ENCODE results near the gene PTH2R.
A peak's percentile ranks its signal among the peaks of the same experiment; 100 is the strongest.
"Not testable (repeated sequence)": the region's sequence is repeated elsewhere in the genome, so short reads cannot be mapped to it uniquely, and the experiment has no call there.

The PTH2R gene

DNA sequence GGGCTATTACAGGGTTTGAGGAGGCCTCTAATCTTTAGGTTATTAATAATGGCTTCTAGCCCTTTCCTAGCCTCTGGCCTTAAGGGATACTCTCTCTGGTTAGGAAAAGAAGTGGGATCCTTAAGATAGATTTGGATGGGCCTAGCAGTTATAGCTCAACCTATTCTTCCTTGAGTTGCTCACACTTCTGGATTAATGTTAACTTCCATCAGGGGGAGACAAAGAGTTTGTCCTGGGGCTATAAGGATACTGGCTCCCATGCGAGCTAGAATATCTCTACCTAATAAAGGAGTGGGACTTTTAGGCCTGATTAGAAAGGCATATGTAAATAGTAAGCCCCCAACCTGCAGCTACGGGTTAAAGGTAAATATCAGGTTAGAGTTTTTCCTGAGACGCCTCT is 14.3 kb upstream of the PTH2R start:
- DNase-seq (ENCODE audit: low spot score), result no peak

DNA sequence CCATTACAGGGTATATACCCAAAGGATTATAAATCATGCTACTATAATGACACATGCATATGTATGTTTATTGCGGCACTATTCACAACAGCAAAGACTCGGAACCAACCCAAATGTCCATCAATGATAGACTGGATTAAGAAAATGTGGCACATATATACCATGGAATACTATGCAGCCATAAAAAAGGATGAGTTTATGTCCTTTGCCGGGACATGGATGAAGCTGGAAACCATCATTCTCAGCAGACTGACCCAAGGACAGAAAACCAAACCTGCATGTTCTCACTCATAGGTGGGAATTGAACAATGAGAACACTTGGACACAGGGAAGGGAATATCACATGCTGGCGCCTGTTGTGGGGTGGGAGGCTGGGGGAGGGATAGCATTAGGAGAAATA is 9.8 kb upstream of the PTH2R start:
- not testable (repeated sequence) for DNase-seq (ENCODE audit: low spot score)

DNA sequence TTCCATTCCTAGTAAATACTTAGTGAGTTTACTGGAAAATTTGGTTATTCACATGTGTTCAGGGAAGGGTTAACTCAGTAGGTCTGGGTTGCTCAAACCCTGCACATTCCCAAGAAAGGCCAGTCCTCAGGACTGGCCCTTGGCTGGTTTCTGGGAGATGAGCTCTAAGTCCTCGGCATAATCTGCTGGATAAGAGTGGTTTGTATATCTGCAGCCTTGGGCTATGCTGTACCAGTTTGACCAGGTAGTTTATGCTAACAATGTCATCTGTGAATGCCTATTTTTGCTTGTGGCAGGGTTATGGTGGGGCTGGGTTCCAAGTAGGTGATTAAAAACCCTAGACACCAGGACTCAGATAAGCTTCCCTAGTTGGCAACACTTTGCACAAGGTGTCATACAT is 7.4 kb upstream of the PTH2R start:
- no peak for DNase-seq (ENCODE audit: low spot score)

DNA sequence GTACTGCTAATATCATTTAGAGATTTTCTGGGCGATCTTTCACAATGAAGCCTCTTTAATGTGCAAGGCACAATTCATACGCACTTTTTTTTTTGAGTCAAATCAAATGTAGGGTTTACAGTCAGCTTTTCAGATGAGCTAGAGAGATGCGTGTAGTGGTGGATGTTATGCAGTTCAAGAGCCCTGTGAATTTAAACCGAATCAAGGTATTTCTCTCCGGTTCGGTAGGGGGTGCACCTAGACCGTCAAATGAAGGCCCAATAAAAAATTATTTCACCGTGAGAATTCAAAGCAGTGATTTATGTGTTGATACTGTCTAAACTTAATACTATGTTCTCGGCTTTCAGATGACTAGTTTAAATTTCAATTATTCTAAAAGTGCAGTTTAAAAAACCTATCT is 1.1 kb downstream of the PTH2R start:
- peak; percentile 27 for DNase-seq (ENCODE audit: low spot score)

DNA sequence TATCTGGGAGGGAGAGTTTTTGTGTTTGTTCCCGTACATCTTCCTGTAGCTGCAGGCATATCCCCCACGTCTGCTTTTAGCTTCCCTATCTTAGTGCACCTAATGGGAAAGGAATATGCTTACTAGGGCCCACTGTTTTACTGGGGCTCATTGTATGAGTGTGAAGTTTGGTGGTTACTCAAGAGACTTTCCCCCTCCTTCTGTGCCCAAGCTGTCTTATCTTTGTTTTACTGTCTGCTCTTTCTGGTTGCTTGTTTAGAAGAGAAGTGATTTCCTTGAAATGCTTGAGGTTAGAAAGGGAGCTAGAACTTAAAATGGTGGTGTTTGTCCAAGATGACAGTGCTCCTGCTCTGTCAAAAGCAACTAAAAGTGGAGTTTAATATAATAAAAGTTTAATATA is 7.3 kb downstream of the PTH2R start:
- no peak for DNase-seq (ENCODE audit: low spot score)

DNA sequence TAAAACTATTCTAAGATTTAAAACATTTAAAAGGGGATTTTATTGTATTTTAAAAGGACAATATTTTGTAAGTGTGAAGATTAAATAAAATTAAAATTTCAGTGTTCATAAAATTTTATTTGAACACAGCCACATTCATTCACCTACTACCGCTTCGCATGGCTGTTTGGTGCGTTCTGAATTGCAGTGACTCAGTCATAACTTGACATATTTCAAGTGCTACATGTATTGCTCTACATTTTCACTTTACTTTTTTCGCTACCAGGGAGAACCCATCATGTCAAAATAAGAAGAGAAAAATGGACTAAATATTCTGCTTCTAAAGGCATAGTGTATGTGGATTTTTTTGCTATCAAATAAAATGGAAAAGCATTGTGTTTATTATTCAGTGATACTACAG is 8.7 kb downstream of the PTH2R start:
- peak; percentile 50 for DNase-seq (ENCODE audit: low spot score)

DNA sequence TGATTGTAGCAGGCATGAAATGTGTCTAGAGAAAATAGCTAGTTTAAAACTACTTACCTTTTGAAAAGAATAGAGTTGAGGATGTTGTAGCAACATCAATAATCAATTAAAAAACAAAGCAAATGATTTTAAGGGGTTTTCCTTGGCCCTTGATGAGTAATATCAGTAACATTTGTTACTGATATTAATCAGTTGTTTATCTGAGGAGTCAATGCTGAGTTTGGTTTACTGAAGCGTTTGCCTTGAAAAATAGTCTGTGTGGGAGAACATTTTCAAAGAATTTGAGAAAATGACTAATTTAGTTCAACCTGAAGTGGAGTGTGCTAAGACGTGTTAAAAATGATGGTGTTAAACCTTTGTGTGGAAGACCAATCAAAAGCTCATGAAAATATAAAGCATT is 9.3 kb downstream of the PTH2R start:
- DNase-seq (ENCODE audit: low spot score), result peak; percentile 69

DNA sequence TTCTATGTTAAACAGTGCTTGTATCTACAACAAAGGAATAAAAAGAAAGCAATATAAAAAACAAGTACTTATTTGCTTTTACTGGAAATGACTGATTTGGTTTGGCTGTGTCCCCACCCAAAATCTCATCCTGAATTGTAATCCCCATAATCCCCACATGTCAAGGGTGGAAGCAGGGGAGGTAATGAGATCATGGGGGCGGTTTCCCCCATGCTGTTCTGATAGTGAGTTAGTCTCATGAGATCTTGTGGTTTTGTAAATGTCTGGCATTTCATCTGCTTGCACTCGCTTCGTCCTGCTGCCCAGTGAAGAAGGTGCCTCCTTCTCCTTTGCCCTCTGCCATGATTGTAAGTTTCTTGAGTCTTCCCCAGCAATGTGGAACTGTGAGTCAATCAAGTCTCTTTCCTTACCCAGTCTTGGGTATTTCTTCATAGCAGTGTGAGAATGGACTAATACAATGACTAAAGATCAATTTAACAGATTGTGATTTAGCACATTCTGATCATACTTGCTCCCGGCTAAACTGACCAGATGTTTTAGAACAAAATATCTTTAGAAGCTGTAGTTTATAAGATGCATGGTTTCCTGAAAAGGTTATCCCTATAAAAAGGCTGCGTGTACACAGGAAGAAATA is 19.9 kb downstream of the PTH2R start:
- no peak for DNase-seq (ENCODE audit: low spot score)

DNA sequence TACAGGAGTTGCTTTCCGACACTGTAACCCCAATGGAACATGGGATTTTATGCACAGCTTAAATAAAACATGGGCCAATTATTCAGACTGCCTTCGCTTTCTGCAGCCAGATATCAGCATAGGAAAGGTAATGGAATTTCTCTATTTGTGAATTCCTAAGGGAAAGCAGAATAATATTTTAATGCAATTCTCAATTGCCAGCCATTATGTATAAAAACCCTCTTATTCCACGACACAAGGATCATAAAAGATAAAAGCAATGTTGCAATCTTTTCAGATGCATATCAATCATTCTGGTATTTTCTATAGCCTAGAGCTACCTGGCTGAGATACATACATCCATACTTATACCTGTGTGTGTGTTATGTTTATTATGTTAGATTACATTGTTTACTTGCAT is 31.2 kb downstream of the PTH2R start:
- no peak for DNase-seq (ENCODE audit: low spot score)

DNA sequence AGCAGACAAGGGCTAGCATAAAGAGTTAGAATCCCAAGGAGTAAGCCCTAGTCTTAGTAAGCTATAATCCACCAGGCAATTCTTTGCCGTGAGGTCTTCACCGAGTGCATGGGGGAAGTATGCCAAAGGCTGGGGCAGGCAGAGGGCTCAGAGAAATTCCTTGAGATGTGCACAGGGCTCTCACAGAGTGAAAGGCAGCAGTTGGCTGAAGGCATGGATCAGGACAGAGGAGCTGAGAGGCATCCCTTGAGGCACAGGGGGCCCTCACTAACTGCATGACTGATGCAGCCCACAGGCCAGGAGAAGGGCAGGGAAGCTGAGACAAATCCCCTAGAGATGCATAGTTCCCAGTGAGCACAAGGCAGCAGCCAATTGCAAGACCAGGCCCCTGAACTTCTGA is 34.1 kb downstream of the PTH2R start:
- no peak for DNase-seq (ENCODE audit: low spot score)

DNA sequence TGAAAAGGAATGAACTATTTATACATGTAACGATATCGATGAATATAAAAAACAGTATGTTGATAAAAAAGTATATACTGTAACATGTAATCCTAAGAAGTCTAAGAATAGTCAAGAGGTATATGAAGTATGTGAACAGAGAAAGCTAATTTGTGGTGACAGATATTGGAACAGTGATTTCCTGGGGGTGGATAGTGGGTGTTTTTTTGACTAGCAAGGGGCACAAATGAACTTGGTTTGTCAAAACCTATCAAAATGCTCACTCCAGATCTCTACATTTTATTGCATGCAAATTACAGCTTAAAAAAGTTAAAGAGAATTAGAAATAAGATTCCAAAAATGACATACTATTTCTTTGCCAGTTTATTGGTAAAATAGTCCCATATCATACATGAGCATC is 35.4 kb downstream of the PTH2R start:
- DNase-seq (ENCODE audit: low spot score), result no peak

DNA sequence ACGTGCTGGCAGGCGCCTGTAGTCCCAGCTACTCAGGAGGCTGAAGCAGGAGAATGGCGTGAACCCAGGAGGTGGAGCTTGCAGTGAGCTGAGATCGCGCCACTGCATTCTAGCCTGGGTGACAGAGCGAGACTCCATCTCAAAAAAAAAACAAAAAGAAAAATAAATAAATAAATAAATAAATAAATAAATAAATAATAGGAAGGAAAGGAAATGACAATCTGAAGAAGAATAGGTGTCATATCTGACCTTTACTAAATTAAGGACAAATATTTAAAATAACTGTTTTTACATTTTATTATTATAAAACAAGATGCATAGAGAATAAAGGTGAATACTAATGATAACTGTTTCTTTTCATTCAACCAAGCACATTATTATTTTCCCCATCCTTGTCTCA is 40.9 kb downstream of the PTH2R start:
- DNase-seq (ENCODE audit: low spot score), result not testable (repeated sequence)

DNA sequence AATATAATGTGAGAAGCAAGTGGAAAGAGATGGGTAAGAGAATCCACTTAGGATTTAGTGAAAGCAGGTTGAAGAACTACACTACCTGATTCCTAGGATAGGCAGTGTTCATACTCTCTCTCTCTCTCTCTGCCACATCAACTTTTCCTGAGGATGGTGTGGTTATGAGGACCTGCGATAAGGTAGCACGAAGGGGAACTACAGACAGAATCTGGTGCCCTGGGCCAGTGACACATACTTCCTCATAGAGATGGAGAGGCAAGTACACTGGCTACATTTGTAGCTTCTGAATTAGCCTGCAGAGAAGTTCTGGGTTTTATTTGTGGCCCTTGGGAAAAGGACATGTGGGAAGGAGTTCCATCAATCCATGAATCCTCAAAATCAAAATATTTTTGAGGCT is 44.5 kb downstream of the PTH2R start:
- no peak for DNase-seq (ENCODE audit: low spot score)

DNA sequence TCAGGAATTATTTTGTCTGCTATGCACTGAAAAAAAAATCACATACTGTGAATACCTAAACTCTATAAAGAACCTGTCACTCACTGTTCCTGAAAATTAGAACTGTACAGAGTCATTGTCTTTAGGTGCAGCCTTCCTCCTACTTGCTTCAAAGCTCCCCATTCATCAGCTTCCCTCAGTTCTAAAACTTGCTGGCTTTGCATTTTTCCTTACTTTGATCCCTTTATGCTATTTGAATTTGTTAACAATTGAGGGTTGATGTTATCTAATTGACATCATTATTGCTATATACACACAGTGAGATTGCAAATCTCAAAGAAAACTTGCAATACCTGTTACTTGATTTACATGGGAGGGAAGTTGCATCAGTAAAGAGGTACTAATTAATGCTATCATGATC is 48.3 kb downstream of the PTH2R start:
- no peak for DNase-seq (ENCODE audit: low spot score)

DNA sequence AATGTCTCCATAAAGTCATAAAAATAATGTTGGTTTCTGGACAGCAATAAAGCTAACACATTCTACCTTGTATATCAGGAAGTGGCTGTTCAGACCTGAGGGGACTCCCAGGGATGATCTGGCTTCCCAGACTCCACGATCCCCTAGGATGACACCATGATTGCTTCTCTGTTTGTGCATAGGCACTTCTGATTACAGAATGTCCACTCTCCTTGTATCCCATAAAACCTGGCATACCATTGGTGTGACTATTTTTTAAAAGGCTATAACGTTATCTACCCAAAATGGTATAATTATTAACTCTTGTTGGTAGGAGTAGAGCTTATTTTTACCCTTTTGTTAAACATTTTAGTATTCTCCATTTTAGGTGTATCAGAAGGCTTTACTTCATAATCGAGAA is 57.1 kb downstream of the PTH2R start:
- no peak for DNase-seq (ENCODE audit: low spot score)

DNA sequence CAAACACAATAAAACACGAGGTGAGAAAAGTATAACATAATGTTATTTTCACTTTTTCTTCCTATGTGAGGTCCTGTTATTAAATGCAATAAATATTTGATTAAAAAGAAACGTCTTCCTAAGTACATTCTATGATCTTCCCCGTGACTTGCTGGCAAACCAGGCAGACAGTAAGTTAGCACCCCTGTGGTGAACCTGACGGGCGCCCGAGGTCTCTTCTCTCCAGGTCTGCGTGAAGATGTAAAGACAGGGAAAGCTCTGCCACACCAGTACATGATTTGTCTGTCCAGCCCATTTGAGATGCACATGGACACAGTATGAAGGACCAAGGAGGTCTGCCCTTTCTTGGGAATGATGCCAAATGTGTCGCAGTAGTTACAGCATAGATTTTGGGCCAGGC is 57.6 kb downstream of the PTH2R start:
- DNase-seq (ENCODE audit: low spot score), result no peak

DNA sequence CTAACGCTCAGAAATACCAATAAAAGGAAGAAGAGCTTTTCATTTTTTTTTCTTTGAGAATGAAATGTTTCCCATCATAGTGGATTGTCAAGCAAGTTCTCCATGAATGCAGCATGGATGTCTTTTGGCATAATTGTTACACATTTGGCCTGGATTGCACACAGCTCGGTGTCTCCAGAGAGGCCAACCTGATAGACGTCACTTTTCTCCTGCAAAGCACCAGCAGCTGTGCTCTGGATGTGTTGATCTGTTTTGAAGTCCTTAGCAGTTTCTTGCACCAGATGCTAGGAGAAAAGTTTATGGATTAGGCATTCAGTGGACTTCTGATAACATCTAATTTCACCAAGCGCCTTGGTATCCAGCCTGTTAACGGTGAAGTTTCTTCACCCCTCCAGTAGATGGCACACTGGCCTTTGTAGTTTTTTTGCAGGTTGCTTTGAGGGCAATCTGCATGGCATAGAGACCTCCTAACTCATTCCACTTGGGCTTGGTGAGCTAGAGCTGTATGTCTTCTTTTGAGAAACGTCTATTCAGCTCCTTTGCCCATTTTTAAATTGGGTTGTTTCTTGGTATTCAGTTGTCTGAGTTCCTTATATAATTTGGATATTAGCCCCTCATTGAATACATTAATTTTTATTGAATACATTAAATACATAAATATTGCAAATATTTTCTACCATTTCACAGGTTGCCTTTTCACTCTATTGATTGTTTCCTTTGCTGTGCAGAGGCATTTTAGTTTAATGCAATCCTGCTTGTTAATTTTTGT is 59.7 kb downstream of the PTH2R start:
- DNase-seq (ENCODE audit: low spot score), result peak; percentile 53

DNA sequence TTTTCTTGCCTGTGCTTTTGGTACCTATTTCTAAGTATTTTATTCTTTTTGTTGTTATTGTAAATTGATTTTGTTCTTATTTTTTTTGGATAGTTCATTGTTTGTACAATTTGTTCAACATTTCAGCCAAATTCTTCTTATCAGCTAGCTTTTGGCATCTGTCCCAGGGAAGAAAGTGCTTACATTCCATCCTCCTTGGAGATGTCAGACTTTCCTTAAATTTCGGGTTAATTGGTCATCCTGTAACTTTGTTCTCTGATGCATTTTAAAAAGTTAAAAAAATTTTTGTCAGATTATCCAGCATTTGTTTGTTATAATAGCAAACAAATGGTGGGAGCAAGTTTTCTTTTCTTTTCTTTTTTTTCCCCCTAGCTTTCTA is 60.3 kb downstream of the PTH2R start:
- DNase-seq (ENCODE audit: low spot score), result no peak

DNA sequence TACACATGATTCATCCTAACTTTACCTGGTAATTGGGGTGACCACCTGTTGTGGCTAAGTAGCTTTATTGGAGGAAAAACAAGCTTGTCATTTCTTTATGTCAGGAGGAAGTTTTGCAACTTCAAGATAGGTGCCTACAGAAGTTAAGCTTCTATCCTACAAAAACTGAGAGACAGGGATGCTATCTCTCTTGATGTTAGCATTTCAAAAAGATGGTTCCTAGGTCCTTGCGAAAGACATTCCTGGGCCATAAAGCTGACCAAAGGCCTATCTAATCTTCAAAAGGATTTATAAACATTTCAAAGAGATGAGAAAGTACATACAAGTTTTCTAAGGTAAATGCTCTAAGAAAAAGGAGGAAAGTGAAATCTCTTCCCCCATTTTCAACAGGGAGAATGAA is 61.0 kb downstream of the PTH2R start:
- DNase-seq (ENCODE audit: low spot score), result no peak

DNA sequence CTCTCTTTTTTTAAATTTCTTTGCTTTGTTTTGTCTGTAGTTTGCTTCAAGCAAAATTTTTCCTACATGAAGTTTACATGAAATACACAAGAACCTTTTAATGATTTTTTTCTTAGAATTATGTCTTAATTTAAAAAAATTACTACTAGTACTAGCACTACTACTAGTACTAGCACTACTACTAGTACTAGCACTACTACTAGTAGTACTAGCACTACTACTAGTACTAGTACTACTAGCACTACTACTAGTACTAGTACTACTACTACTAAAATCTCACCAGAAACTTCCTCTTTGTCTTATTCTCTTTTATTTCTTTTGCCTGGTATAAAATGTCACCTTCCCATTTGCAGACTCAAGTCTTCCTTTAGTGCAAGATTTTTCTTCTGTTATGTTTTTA is 71.1 kb downstream of the PTH2R start:
- DNase-seq (ENCODE audit: low spot score), result no peak

DNA sequence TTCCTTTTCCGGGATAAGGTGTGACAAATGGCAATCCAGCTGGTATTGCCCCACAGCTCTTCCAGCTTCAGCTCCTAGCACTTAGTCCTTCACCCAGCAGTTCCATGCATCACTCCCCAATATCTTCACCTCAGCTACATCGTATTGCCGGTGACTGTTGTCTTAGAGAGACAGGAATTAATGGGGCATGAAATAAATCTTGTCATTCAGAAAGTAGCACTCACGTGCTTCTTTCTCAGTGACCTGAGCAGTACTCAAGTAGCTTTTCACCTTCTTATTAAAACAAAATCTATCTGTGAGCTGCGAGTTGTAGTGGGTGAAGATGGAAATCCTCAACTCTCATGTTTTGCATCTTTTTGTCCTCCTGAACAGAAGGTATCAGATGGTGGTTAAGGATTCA is 72.8 kb downstream of the PTH2R start:
- DNase-seq (ENCODE audit: low spot score), result no peak

DNA sequence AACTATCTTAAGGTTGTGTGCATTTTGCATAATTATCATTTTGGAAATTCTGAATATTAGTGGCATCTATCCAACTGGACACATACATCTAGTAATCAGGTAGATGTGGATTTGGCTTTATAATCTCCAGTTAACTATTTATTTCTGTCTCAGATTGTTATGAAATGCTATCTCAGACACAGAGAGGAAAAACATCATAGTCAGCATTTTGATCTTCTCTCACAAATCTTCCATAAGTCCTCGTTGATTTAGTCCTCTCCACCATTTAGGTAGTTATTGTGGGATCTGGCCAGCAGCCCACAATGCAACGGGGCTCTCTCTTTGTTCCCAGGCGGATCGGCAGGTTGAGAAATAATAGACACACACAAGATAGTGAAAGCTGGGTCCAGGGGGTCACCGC is 75.4 kb downstream of the PTH2R start:
- DNase-seq (ENCODE audit: low spot score), result not testable (repeated sequence)

DNA sequence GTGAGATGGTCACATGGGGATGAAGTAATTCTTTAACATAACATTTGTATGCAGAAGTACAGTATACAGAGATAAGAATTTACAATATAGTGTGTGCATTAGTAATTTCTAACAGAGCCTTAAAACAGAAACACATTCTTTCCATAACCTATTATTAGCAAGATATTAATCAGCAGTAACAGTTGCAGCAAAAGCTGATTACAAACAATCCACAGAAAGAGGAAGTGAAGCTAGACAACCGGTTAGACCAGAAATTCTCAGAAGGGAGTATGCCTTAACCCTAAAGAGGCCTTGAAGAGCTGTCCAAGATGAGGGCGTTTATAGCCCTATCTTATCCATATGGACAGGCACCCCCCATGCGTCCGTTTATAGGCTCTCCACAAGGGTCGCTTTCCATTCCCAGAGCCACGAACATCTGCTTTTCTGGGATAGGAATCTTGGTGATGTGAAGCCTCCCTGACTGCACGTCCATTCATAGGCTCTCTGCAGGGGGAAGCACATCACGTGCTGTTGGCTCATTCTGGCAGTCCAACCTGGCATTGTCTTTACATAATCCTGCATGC is 75.9 kb downstream of the PTH2R start:
- not testable (repeated sequence) for DNase-seq (ENCODE audit: low spot score)

DNA sequence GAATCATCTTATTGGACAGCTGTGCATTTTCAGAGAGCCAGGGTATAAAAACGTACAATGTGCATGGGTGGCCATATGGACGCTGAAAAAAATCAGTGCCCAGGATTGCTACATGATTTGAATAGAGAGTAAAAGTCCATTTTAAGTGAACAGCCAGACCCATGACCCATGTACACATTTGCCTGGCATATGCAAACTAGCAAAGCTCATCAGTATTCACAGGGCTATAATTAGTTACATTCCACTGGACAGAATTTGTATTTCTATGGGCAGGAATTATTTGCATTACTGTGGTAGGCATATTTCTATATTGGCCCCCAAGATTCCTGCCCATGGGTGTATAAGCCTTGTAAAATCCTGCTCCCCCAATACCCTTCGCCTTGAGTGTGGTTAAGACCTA is 78.8 kb downstream of the PTH2R start:
- no peak for DNase-seq (ENCODE audit: low spot score)

Data from activated CD4-positive, alpha-beta T cell treated with anti-CD3 and anti-CD28 coated beads, Interleukin-2, Interleukin-4, amounts not matched to agents 100 ng/mL and 50 ng/mL, durations not matched to agents 16 hours and 8 hours (primary cell).